Hematopoietic multipotent progenitor cell treated with erythropoietin and hydrocortisone succinate and interleukin-3 and kit ligand, for 6 days (in vitro differentiated cells): ENCODE data around the gene TAOK2.

ENCODE experiments used
- DNase-seq: peaks from one replicate; pipeline ENCODE4 v3.0.0-alpha.2; 2015

TAOK2 gene

GRCh38 chr16:29963021-29963743, 10.5 kb upstream of the TAOK2 start:
- no peak for DNase-seq

GRCh38 chr16:29968205-29968604, 5.5 kb upstream of the TAOK2 start:
- DNase-seq, result no peak

- DNase-seq, result no peak
These were observed 2.4 kb upstream of the TAOK2 start for GRCh38 chr16:29971304-29971703.

- DNase-seq, result no peak
These were observed 1.2 kb upstream of the TAOK2 start for GRCh38 chr16:29972500-29972899.

- DNase-seq, result no peak
These were observed 680 bp upstream of the TAOK2 start for GRCh38 chr16:29972992-29973383.

GRCh38 chr16:29974291-29975133, 844 bp downstream of the TAOK2 start:
- peak; percentile 51 for DNase-seq

GRCh38 chr16:29975134-29975538, 1.5 kb downstream of the TAOK2 start:
- DNase-seq, result no peak

- peak; percentile 73 for DNase-seq
These were observed 2.3 kb downstream of the TAOK2 start for GRCh38 chr16:29975811-29976511.

GRCh38 chr16:29977063-29977825, 3.6 kb downstream of the TAOK2 start:
- DNase-seq, result no peak

GRCh38 chr16:29978081-29978480, 4.4 kb downstream of the TAOK2 start:
- DNase-seq, result no peak

GRCh38 chr16:29978564-29979270, 5.0 kb downstream of the TAOK2 start:
- no peak for DNase-seq

- no peak for DNase-seq
These were observed 9.1 kb downstream of the TAOK2 start for GRCh38 chr16:29982560-29983419.

- no peak for DNase-seq
These were observed 9.9 kb downstream of the TAOK2 start for GRCh38 chr16:29983420-29984136.

- DNase-seq, result no peak
These were observed 10.6 kb downstream of the TAOK2 start for GRCh38 chr16:29984137-29984763.

GRCh38 chr16:29984764-29985147, 11.1 kb downstream of the TAOK2 start:
- no peak for DNase-seq

GRCh38 chr16:29985271-29985811, 11.7 kb downstream of the TAOK2 start:
- no peak for DNase-seq

GRCh38 chr16:29986231-29986630, 12.6 kb downstream of the TAOK2 start:
- DNase-seq, result no peak

GRCh38 chr16:29986931-29987330, 13.3 kb downstream of the TAOK2 start:
- DNase-seq, result no peak

- no peak for DNase-seq
These were observed 13.9 kb downstream of the TAOK2 start for GRCh38 chr16:29987371-29988085.
